ENCODE measurements around the gene ANKFY1.

Gene ANKFY1

GRCh38 chr17:4118015-4118743 is 145.6 kb downstream of the ANKFY1 start:
- DNase-seq (ENCODE audit: low spot score): no peak

- no peak for DNase-seq (ENCODE audit: low spot score)
Observed at GRCh38 chr17:4116516-4116915, 147.3 kb downstream of the ANKFY1 start.
